GM19043 (cell line): ENCODE results near the gene IL6.

Experiments
- ATAC-seq: cut with Tn5 transposase; IDR thresholded peaks from one replicate; pipeline ENCODE4 v1.9.1; 2021; ENCODE audit warnings: low read depth; ENCODE audit not compliant: unreplicated experiment

Gene IL6

GRCh38 chr7:22724861-22725260, 2.1 kb upstream of the IL6 start:
- ATAC-seq = no peak

GRCh38 chr7:22725585-22725984, 1.4 kb upstream of the IL6 start:
- ATAC-seq = no peak

- ATAC-seq = peak; percentile 75
Observed at GRCh38 chr7:22726345-22726906, 574 bp upstream of the IL6 start.

- no peak for ATAC-seq
Observed at GRCh38 chr7:22727714-22728035, 675 bp downstream of the IL6 start.

DNA sequence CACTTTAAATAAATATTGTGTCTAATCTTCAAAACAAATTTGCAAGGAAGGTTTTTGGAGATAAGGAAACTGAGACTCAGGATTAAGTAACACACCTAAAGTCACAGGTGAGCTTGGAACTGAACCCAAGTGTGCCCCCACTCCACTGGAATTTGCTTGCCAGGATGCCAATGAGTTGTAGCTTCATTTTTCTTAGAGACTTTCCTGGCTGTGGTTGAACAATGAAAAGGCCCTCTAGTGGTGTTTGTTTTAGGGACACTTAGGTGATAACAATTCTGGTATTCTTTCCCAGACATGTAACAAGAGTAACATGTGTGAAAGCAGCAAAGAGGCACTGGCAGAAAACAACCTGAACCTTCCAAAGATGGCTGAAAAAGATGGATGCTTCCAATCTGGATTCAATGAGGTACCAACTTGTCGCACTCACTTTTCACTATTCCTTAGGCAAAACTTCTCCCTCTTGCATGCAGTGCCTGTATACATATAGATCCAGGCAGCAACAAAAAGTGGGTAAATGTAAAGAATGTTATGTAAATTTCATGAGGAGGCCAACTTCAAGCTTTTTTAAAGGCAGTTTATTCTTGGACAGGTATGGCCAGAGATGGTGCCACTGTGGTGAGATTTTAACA, 1.5 kb downstream of the IL6 start:
- ATAC-seq = no peak

- no peak for ATAC-seq
Observed at GRCh38 chr7:22729180-22729825, 2.3 kb downstream of the IL6 start.

DNA sequence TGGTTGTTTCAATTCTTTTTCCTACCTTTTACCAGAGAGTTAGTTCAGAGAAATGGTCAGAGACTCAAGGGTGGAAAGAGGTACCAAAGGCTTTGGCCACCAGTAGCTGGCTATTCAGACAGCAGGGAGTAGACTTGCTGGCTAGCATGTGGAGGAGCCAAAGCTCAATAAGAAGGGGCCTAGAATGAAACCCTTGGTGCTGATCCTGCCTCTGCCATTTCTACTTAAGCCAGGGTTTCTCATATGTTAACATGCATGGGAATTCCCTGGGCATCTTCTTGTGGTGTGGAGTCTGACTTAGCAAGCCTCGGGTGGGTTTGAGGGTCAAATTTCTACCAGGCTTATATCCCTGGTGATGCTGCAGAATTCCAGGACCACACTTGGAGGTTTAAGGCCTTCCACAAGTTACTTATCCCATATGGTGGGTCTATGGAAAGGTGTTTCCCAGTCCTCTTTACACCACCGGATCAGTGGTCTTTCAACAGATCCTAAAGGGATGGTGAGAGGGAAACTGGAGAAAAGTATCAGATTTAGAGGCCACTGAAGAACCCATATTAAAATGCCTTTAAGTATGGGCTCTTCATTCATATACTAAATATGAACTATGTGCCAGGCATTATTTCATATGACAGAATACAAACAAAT, 3.2 kb downstream of the IL6 start:
- no peak for ATAC-seq

DNA sequence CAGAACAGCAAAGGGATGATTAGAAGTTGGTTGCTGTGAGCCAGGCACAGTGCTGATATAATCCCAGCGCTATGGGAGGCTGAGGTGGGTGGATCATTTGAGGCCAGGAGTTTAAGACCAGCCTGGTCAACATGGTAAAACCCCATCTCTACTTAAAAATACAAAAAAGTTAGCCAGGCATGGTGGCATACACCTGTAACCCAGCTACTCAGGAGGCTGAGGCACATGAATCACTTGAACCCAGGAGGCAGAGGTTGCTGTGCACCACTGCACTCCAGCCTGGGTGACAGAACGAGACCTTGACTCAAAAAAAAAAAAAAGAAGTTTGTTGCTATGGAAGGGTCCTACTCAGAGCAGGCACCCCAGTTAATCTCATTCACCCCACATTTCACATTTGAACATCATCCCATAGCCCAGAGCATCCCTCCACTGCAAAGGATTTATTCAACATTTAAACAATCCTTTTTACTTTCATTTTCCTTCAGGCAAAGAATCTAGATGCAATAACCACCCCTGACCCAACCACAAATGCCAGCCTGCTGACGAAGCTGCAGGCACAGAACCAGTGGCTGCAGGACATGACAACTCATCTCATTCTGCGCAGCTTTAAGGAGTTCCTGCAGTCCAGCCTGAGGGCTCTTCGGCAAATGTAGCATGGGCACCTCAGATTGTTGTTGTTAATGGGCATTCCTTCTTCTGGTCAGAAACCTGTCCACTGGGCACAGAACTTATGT, 4.1 kb downstream of the IL6 start:
- ATAC-seq = no peak

DNA sequence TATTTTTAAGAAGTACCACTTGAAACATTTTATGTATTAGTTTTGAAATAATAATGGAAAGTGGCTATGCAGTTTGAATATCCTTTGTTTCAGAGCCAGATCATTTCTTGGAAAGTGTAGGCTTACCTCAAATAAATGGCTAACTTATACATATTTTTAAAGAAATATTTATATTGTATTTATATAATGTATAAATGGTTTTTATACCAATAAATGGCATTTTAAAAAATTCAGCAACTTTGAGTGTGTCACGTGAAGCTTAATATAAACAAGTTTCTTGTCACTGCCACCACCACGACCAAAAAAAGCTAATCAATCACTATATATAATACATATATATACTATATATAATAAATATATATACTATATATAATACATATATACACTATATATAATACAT, 4.8 kb downstream of the IL6 start:
- ATAC-seq = no peak

DNA sequence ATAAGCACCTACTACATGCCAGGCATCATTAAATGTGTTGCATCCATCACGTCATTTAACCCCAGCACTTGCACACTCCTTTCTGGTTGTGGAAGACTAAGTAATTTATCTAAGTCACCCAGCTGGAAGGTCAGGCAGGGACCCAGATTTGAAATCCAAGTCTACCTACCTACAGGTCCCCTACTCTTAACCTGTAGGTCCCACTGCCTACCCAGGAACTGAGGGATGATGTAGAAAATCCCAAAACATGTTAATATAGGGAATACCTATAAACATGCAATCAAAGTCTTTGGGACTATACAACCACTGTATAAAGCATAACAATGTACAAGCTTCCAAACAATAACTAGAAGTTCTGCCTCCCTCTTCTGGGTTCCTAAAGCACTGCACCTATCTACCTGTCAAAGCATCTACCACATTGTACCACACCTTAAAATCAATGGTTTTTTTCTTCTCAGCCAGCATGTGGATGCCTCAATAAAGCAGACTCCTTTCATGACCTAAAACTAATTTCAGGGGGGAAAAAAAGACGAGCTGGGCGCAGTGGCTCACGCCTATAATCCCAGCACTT, 5.6 kb downstream of the IL6 start:
- ATAC-seq = no peak

- no peak for ATAC-seq
Observed at GRCh38 chr7:22733761-22734160, 6.8 kb downstream of the IL6 start.

DNA sequence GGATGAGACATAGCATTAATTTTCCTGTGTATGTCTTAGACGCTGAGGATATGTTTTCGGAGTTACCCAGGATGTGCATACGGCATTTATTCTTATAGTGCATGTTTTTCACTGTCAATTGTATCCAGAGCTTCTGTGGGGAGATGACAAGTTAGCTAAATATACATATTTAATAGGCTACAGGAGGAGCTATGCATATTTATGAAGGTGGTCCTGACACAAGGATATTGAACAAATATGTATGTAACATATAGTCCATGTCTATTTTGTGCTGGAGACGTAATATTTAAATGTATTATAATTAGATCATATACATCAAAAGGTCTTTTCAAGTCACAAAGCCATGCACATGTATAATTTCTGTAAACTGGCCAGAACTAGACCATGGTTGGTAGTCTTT, 16.0 kb downstream of the IL6 start:
- no peak for ATAC-seq

GRCh38 chr7:22751341-22751740, 24.3 kb downstream of the IL6 start:
- ATAC-seq = no peak

DNA sequence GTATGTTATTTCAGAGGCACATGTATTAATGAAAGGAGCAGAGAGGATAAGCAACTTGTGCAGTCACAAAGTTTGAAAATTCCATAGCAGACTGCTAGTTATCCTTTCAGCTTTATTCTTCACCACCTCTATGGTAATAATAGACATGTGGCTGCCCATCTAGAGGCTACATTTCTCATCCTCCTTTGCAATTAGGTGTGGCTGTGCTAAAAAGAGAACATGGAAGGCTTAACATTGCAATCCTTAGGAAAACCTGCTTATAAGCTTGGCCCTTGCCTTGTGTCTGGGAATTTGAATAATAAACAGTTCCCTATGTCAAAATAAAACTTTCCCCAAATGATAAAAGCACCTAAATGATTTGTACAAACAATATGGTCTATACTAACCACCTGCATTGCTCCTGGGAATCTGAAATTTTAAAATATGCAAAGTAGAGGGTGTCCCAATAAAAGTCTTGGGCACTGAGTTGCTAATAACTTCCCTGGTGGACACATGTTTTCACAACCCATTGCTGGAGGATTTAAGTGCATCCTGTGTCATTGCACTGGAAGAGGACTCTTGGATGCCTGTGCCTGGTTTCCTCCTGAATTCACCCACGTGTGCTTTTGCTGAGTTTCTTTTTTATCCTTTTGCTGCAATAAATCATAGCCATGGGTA, 30.5 kb downstream of the IL6 start:
- ATAC-seq = no peak

GRCh38 chr7:22758576-22758975, 31.6 kb downstream of the IL6 start:
- no peak for ATAC-seq

DNA sequence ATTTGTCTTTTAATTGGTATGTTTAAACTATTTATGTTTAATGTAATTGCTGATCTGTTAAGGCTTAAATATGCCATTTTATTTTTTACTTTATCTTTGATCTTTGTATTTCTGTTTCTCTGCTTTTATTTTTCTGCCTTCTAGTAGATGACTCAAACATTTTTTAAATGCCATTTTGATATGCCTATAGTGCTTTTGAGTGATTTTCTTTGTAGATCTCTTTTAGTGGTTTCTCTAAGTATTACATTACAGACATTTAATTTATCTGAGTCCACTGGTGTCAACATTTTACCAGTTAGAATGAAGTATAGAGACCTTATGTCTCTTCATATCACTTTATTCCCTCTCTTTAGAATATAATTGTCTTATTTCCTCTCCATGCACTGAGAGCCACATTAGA, 32.7 kb downstream of the IL6 start:
- no peak for ATAC-seq

- ATAC-seq = no peak
Observed at GRCh38 chr7:22762866-22763265, 35.9 kb downstream of the IL6 start.

GRCh38 chr7:22765609-22766008, 38.6 kb downstream of the IL6 start:
- peak; percentile 85 for ATAC-seq

GRCh38 chr7:22771194-22771871, 44.3 kb downstream of the IL6 start:
- no peak for ATAC-seq

DNA sequence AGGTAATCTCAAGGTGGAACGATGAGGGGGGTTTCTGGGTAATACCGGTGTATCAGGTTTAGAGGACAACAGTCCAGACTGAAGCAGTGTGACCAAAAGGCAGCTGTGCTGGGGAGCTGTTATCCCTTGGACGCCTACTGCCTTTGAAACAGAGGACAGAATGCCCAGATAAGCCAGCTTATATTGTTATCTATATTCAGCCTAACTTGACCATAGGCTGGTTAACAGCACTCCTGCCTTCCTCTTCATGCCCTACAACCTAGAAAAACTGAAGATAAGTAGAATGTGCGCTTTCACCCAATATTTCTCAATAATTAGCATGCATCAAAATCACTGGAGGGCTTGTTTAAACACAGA, 44.9 kb downstream of the IL6 start:
- no peak for ATAC-seq
